ENCODE results near the gene CYBA.

DNA sequence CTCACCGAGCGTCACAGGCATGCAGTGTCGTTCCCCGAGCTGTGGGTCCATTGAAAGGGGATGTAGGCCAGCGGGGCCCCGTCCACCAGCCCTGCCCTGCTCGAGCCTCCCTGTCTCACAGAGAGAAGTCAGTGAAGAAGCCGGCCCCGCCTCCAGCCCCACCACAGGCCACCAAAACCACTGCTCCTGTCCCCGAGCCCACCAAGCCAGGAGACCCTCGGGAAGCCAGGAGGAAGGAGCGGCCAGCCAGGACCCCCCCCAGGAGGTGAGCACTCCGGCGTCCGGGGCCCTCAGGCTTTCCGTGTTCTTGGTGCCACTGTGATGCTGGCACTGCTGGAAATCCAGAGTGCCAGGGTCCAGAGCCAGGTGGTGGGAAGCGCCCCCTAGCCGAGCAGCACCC, 26.4 kb downstream of the CYBA start:
- TF ChIP-seq POLR2A (IDR thresholded peaks at IDR 0.05; ENCODE audit: low read depth, low read length) (no peak), RAD21 (IDR thresholded peaks at IDR 0.05; ENCODE audit: low read length) (no peak), MXI1 (IDR thresholded peaks at IDR 0.05; ENCODE audit: borderline replicate concordance, low read depth, low read length) (no peak), SMC3 (IDR thresholded peaks at IDR 0.05; ENCODE audit: low read depth, low read length) (no peak), FOS (IDR thresholded peaks at IDR 0.05; ENCODE audit: low read depth, low read length) (no peak), CEBPB (IDR thresholded peaks at IDR 0.05; ENCODE audit: low read depth, low read length) (no peak), CHD1 (IDR thresholded peaks at IDR 0.05; ENCODE audit: low read depth, low read length) (no peak), RCOR1 (IDR thresholded peaks at IDR 0.05; ENCODE audit: insufficient replicate concordance, low read length) (no peak), RFX5 (IDR thresholded peaks at IDR 0.05; ENCODE audit: low read depth, low read length) (no peak), MAZ (IDR thresholded peaks at IDR 0.05; ENCODE audit: borderline replicate concordance, low read depth, low read length) (no peak)
- TF ChIP-seq, protein P1, sequence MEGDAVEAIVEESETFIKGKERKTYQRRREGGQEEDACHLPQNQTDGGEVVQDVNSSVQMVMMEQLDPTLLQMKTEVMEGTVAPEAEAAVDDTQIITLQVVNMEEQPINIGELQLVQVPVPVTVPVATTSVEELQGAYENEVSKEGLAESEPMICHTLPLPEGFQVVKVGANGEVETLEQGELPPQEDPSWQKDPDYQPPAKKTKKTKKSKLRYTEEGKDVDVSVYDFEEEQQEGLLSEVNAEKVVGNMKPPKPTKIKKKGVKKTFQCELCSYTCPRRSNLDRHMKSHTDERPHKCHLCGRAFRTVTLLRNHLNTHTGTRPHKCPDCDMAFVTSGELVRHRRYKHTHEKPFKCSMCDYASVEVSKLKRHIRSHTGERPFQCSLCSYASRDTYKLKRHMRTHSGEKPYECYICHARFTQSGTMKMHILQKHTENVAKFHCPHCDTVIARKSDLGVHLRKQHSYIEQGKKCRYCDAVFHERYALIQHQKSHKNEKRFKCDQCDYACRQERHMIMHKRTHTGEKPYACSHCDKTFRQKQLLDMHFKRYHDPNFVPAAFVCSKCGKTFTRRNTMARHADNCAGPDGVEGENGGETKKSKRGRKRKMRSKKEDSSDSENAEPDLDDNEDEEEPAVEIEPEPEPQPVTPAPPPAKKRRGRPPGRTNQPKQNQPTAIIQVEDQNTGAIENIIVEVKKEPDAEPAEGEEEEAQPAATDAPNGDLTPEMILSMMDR (conservative IDR thresholded peaks at IDR 0.05; ENCODE audit: low read depth, low read length): no peak
- TF ChIP-seq, protein P2, sequence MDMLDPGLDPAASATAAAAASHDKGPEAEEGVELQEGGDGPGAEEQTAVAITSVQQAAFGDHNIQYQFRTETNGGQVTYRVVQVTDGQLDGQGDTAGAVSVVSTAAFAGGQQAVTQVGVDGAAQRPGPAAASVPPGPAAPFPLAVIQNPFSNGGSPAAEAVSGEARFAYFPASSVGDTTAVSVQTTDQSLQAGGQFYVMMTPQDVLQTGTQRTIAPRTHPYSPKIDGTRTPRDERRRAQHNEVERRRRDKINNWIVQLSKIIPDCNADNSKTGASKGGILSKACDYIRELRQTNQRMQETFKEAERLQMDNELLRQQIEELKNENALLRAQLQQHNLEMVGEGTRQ (IDR thresholded peaks at IDR 0.05; ENCODE audit: low read depth, low read length): no peak
- TF ChIP-seq, protein P3, sequence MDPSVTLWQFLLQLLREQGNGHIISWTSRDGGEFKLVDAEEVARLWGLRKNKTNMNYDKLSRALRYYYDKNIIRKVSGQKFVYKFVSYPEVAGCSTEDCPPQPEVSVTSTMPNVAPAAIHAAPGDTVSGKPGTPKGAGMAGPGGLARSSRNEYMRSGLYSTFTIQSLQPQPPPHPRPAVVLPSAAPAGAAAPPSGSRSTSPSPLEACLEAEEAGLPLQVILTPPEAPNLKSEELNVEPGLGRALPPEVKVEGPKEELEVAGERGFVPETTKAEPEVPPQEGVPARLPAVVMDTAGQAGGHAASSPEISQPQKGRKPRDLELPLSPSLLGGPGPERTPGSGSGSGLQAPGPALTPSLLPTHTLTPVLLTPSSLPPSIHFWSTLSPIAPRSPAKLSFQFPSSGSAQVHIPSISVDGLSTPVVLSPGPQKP (IDR thresholded peaks at IDR 0.05; ENCODE audit: borderline replicate concordance, low read depth, low read length): no peak

Data from IMR-90 (cell line).